Mammary epithelial cell (primary cell): ENCODE results near the gene NF1.

ENCODE experiments used
- EZH2 ChIP-seq: IDR thresholded peaks from 2 replicates; pipeline ENCODE4 v1.6.1; 2012; ENCODE audit warnings: low read length, inconsistent platforms, borderline replicate concordance
- TF ChIP-seq, protein P1 (sequence below), 2 donors: IDR thresholded peaks in 1 of 2; conservative IDR thresholded peaks in 1 of 2; 2 replicates each; pipeline ENCODE4 v1.5.1; 2011 to 2012; ENCODE audit warnings: inconsistent platforms in 2 of 2, low read length in 2 of 2, mild to moderate bottlenecking in 2 of 2, control low read depth in 1 of 2, low read depth in 1 of 2; ENCODE audit not compliant: insufficient read depth in 1 of 2; ENCODE audit errors: extremely low read depth in 1 of 2

GRCh38 chr17:31269036-31269577, 174.3 kb downstream of the NF1 start:
- TF ChIP-seq, protein P1, sequence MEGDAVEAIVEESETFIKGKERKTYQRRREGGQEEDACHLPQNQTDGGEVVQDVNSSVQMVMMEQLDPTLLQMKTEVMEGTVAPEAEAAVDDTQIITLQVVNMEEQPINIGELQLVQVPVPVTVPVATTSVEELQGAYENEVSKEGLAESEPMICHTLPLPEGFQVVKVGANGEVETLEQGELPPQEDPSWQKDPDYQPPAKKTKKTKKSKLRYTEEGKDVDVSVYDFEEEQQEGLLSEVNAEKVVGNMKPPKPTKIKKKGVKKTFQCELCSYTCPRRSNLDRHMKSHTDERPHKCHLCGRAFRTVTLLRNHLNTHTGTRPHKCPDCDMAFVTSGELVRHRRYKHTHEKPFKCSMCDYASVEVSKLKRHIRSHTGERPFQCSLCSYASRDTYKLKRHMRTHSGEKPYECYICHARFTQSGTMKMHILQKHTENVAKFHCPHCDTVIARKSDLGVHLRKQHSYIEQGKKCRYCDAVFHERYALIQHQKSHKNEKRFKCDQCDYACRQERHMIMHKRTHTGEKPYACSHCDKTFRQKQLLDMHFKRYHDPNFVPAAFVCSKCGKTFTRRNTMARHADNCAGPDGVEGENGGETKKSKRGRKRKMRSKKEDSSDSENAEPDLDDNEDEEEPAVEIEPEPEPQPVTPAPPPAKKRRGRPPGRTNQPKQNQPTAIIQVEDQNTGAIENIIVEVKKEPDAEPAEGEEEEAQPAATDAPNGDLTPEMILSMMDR (conservative IDR thresholded peaks at IDR 0.05 in 1 of 2, IDR thresholded peaks at IDR 0.05 in 1 of 2; ENCODE audit: extremely low read depth in 1 of 2, insufficient read depth in 1 of 2, low read depth in 1 of 2, low read length in 2 of 2) = no peak
- TF ChIP-seq EZH2 = no peak
